KMS-11 (cell line): ENCODE data around the gene OR2A14.

ENCODE experiments used
- H2AFZ ChIP-seq: fragments of 200-600 bp; sonication (generic); 2 replicates; pipeline ENCODE4 v1.6.1; 2016; ENCODE audit warnings: antibody characterized with exemption, mixed run types, low read depth
- H3K27ac ChIP-seq: fragments of 200-600 bp; sonication (generic); 2 replicates; pipeline ENCODE4 v1.6.1; 2016; ENCODE audit warnings: mild to moderate bottlenecking, mixed run types
- H3K27me3 ChIP-seq: fragments of 200-600 bp; sonication (generic); 2 replicates; pipeline ENCODE4 v1.6.1; 2017; ENCODE audit warnings: mild to moderate bottlenecking, low read depth, mixed run types, moderate library complexity; ENCODE audit not compliant: insufficient read depth
- H3K36me3 ChIP-seq: fragments of 200-600 bp; sonication (generic); 2 replicates; pipeline ENCODE4 v1.6.1; 2017; ENCODE audit warnings: mild to moderate bottlenecking, mixed run types; ENCODE audit not compliant: insufficient read depth
- H3K4me1 ChIP-seq: fragments of 200-600 bp; sonication (generic); 2 replicates; pipeline ENCODE4 v1.6.1; 2016; ENCODE audit warnings: mild to moderate bottlenecking, low read depth, mixed run types; ENCODE audit not compliant: poor library complexity, severe bottlenecking
- H3K4me2 ChIP-seq: fragments of 200-600 bp; sonication (generic); 2 replicates; pipeline ENCODE4 v1.7.0; 2016; ENCODE audit warnings: mild to moderate bottlenecking, mixed run types
- H3K4me3 ChIP-seq: fragments of 200-600 bp; sonication (generic); IDR thresholded peaks from 2 replicates; pipeline ENCODE4 v1.6.1; 2017; ENCODE audit warnings: low read depth, low read length, mixed read lengths; ENCODE audit not compliant: insufficient read depth
- H3K79me2 ChIP-seq: fragments of 200-600 bp; sonication (generic); 2 replicates; pipeline ENCODE4 v1.6.1; 2016; ENCODE audit warnings: low read depth, mixed run types; ENCODE audit not compliant: insufficient read depth
- H3K9ac ChIP-seq: fragments of 200-600 bp; sonication (generic); 2 replicates; pipeline ENCODE4 v1.6.1; 2016; ENCODE audit warnings: mild to moderate bottlenecking, mixed run types
- H4K20me1 ChIP-seq: fragments of 200-600 bp; sonication (generic); 2 replicates; pipeline ENCODE4 v1.6.1; 2016; ENCODE audit warnings: mild to moderate bottlenecking, mixed run types; ENCODE audit not compliant: insufficient read depth
- TF ChIP-seq, protein P1 (sequence below): fragments of 200-600 bp; sonication (generic); conservative IDR thresholded peaks from 2 replicates; pipeline ENCODE4 v1.6.1; 2017; ENCODE audit warnings: low read depth, mild to moderate bottlenecking, antibody characterized with exemption, low read length, moderate library complexity, mixed read lengths

The OR2A14 gene

DNA sequence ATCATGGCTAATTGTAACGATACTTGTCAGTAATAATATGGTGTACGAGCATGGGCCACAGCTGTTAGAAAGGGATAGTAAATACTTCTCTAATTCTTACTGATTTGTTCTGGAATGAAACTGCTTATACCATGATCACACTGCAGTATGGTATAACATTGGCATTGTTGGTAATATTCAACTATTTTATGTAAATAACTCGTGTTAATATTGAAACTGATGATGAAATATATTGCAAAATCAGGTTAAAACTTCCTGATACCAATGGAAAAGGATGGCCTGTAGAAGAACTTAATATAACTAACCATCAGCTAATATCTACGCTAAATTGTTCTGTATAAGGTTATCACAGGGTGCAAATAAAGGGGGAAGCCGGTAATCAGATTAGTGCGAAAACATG lies 10.3 kb downstream of the OR2A14 start:
- H3K36me3 ChIP-seq: no peaks in the 10 kb centered on the region
- H3K4me2 ChIP-seq: no peak overlapping the region
- H3K4me3 ChIP-seq: no peak overlapping the region
- no peaks in the 10 kb centered on the region for H3K79me2 ChIP-seq
- no peaks in the 10 kb centered on the region for H3K4me1 ChIP-seq
- no peak overlapping the region for H2AFZ ChIP-seq
- no peaks in the 10 kb centered on the region for H3K27me3 ChIP-seq
- TF ChIP-seq, protein P1, sequence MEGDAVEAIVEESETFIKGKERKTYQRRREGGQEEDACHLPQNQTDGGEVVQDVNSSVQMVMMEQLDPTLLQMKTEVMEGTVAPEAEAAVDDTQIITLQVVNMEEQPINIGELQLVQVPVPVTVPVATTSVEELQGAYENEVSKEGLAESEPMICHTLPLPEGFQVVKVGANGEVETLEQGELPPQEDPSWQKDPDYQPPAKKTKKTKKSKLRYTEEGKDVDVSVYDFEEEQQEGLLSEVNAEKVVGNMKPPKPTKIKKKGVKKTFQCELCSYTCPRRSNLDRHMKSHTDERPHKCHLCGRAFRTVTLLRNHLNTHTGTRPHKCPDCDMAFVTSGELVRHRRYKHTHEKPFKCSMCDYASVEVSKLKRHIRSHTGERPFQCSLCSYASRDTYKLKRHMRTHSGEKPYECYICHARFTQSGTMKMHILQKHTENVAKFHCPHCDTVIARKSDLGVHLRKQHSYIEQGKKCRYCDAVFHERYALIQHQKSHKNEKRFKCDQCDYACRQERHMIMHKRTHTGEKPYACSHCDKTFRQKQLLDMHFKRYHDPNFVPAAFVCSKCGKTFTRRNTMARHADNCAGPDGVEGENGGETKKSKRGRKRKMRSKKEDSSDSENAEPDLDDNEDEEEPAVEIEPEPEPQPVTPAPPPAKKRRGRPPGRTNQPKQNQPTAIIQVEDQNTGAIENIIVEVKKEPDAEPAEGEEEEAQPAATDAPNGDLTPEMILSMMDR: no peak
- H4K20me1 ChIP-seq: no peaks in the 10 kb centered on the region
- no peak overlapping the region for H3K9ac ChIP-seq
- no peak overlapping the region for H3K27ac ChIP-seq

DNA sequence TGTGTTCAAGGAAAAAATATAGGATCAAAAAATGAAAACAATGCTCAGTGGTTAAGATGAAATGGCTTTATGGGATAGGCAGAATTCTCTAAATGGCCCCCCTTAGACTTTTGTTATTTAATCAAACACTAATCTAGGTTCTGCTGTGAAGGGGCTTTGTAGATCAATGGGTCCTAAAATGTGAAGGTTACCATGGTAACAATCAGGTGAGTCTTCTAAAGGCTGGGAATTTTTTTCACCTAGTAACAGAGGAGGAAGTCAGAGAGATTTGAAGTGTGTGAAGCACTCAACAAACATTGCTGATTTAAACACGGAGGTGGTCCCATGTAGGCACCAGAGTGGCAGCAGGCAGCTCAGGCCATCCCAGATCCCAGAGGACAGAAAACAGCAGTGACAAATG lies 11.1 kb downstream of the OR2A14 start:
- Histone ChIP-seq H3K4me1 (no peaks in the 10 kb centered on the region), H3K9ac (no peak overlapping the region), H3K79me2 (no peaks in the 10 kb centered on the region), H3K27ac (no peak overlapping the region), H4K20me1 (no peaks in the 10 kb centered on the region), H3K4me2 (no peak overlapping the region), H3K27me3 (no peaks in the 10 kb centered on the region), H3K4me3 (no peak overlapping the region), H2AFZ (no peak overlapping the region), H3K36me3 (no peaks in the 10 kb centered on the region)
- TF ChIP-seq, protein P1: no peak

DNA sequence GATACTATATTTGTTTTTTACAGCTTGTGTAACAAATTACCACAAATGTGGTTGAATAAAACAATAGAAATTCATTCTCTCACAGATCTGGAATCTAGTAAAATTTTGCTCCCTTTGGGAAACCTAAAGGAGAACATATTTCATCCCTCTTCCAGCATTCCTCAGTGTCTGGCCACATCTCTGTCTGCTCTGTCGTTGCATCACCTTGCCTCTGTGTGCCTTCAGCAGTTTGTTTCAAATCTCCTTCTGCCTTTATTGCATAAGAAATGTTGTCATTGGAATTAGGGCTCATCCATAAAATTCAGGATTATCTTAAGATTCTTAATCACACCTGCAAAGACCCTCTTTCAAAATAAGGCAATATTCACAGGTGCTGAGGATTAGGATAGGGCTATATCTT lies 14.5 kb downstream of the OR2A14 start:
- H3K79me2 ChIP-seq: no peaks in the 10 kb centered on the region
- no peak overlapping the region for H2AFZ ChIP-seq
- no peak overlapping the region for H3K4me2 ChIP-seq
- TF ChIP-seq, protein P1: no peak
- no peak overlapping the region for H3K4me3 ChIP-seq
- H3K27ac ChIP-seq: no peak overlapping the region
- H3K36me3 ChIP-seq: no peaks in the 10 kb centered on the region
- H4K20me1 ChIP-seq: no peaks in the 10 kb centered on the region
- no peaks in the 10 kb centered on the region for H3K4me1 ChIP-seq
- no peaks in the 10 kb centered on the region for H3K27me3 ChIP-seq
- no peak overlapping the region for H3K9ac ChIP-seq

DNA sequence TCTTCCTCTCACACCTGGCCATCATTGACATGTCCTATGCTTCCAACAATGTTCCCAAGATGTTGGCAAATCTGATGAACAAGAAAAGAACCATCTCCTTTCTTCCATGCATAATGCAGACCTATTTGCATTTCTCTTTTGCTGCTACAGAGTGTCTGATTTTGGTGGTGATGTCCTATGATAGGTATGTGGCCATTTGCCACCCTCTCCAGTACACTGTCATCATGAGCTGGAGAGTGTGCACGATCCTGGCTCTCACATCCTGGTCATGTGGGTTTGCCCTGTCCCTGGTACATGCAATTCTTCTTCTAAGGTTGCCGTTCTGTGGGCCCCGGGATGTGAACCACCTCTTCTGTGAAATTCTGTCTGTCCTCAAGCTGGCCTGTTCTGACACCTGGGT lies 19.2 kb downstream of the OR2A14 start:
- Histone ChIP-seq H3K4me3 (no peak overlapping the region), H3K4me2 (no peak overlapping the region), H2AFZ (no peak overlapping the region), H3K27ac (no peak overlapping the region), H3K36me3 (no peaks in the 10 kb centered on the region), H3K79me2 (no peaks in the 10 kb centered on the region), H4K20me1 (no peaks in the 10 kb centered on the region), H3K4me1 (no peaks in the 10 kb centered on the region), H3K9ac (no peak overlapping the region), H3K27me3 (no peaks in the 10 kb centered on the region)
- TF ChIP-seq, protein P1: no peak

DNA sequence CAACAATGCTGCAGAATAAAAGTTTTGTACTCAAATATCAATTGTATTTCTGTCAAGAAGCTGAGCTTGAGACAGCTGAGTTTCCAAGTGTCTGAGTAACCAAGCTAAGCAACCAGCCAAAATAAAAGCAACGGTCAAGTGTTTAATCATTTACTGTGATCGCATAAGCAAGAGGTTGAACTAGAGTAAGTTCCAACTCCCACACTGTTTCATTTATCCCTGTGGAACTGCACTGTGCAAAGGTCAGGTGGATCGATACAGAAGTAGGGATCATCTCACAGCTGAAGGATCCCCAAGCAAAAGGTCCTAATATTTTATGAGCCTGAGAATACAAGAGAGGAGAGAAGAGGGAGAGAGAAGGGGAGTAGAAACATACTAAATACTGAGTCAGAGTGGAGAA lies 21.4 kb downstream of the OR2A14 start:
- Histone ChIP-seq H3K79me2 (no peaks in the 10 kb centered on the region), H3K4me3 (no peak overlapping the region), H3K27ac (no peak overlapping the region), H2AFZ (no peak overlapping the region), H4K20me1 (no peaks in the 10 kb centered on the region), H3K9ac (no peak overlapping the region), H3K4me1 (no peaks in the 10 kb centered on the region), H3K27me3 (no peaks in the 10 kb centered on the region), H3K36me3 (no peaks in the 10 kb centered on the region), H3K4me2 (no peak overlapping the region)
- TF ChIP-seq, protein P1: no peak
